Hematopoietic multipotent progenitor cell treated with erythropoietin and hydrocortisone succinate and interleukin-3 and kit ligand, for 15 days (in vitro differentiated cells): Measurements from ENCODE around the gene ARHGEF37.
A peak's percentile ranks its signal among the peaks of the same experiment; 100 is the strongest.

ENCODE experiments used
- DNase-seq: peaks from one replicate; pipeline ENCODE4 v3.0.0-alpha.2; 2015; ENCODE audit warnings: low spot score

Gene ARHGEF37

GRCh38 chr5:149600932-149601331 lies 19.6 kb downstream of the ARHGEF37 start:
- no peak for DNase-seq

- peak; percentile 88 for DNase-seq
Measured at GRCh38 chr5:149603210-149603609, 21.9 kb downstream of the ARHGEF37 start.

- DNase-seq: no peak
Measured at GRCh38 chr5:149603920-149604319, 22.6 kb downstream of the ARHGEF37 start.

GRCh38 chr5:149604321-149604720 lies 23.0 kb downstream of the ARHGEF37 start:
- DNase-seq: no peak

GRCh38 chr5:149605354-149605997 lies 24.2 kb downstream of the ARHGEF37 start:
- peak; percentile 39 for DNase-seq

GRCh38 chr5:149605998-149606724 lies 24.9 kb downstream of the ARHGEF37 start:
- peak; percentile 98 for DNase-seq

GRCh38 chr5:149608936-149609545 lies 27.7 kb downstream of the ARHGEF37 start:
- no peak for DNase-seq

GRCh38 chr5:149609640-149610219 lies 28.4 kb downstream of the ARHGEF37 start:
- peak; percentile 52 for DNase-seq

- peak; percentile 67 for DNase-seq
Measured at GRCh38 chr5:149610589-149611255, 29.4 kb downstream of the ARHGEF37 start.

GRCh38 chr5:149611326-149611725 lies 30.0 kb downstream of the ARHGEF37 start:
- no peak for DNase-seq

- no peak for DNase-seq
Measured at GRCh38 chr5:149614034-149614907, 33.0 kb downstream of the ARHGEF37 start.

- DNase-seq: no peak
Measured at GRCh38 chr5:149615976-149616375, 34.7 kb downstream of the ARHGEF37 start.

GRCh38 chr5:149616727-149617285 lies 35.5 kb downstream of the ARHGEF37 start:
- DNase-seq: no peak

- no peak for DNase-seq
Measured at GRCh38 chr5:149617760-149618306, 36.5 kb downstream of the ARHGEF37 start.

GRCh38 chr5:149618581-149619248 lies 37.4 kb downstream of the ARHGEF37 start:
- DNase-seq: peak; percentile 80

GRCh38 chr5:149621415-149622098 lies 40.3 kb downstream of the ARHGEF37 start:
- no peak for DNase-seq

GRCh38 chr5:149622466-149622865 lies 41.2 kb downstream of the ARHGEF37 start:
- DNase-seq: no peak

- DNase-seq: no peak
Measured at GRCh38 chr5:149623473-149623872, 42.2 kb downstream of the ARHGEF37 start.

GRCh38 chr5:149627070-149627469 lies 45.8 kb downstream of the ARHGEF37 start:
- no peak for DNase-seq
